GM18505 (cell line): ENCODE results near the gene LIPK.
"Not testable (repeated sequence)": the region's sequence is repeated elsewhere in the genome, so short reads cannot be mapped to it uniquely, and the experiment has no call there.

Source experiments
- ATAC-seq: cut with Tn5 transposase; IDR thresholded peaks from one replicate; pipeline ENCODE4 v1.9.1; 2021; ENCODE audit not compliant: unreplicated experiment
- POLR2A ChIP-seq: IDR thresholded peaks from 4 replicates; pipeline ENCODE4 v1.6.1; 2011; ENCODE audit warnings: borderline replicate concordance; ENCODE audit not compliant: insufficient read depth, insufficient read length; ENCODE audit errors: extremely low read depth

The LIPK gene, protein sequence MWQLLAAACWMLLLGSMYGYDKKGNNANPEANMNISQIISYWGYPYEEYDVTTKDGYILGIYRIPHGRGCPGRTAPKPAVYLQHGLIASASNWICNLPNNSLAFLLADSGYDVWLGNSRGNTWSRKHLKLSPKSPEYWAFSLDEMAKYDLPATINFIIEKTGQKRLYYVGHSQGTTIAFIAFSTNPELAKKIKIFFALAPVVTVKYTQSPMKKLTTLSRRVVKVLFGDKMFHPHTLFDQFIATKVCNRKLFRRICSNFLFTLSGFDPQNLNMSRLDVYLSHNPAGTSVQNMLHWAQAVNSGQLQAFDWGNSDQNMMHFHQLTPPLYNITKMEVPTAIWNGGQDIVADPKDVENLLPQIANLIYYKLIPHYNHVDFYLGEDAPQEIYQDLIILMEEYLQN

DNA sequence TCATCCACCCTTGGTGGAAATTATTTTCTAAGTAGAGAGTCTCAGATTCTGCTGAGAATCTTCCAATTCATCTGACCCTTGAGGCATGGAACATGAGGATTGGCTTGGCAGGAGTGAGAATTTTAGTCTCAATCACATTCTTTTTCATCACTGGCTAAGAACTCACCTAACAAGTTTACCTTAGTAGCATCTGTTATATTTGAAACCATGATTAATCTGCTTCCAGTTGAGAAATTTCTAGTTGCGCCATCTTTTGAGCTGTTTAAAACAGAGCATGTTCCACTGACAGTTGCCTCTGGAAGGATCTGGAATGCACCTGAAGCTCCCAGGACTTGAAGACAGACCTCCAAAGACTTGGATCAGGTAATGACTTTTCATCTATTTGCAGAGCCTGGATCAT, at the start of gene LIPK:
Gene LIPK (plus strand): TSS at position 292 of the 400 bp plus-strand sequence. CDS start 18,295 bp downstream, outside the sequence.
- ATAC-seq: no peak
- no peak for TF ChIP-seq POLR2A

DNA sequence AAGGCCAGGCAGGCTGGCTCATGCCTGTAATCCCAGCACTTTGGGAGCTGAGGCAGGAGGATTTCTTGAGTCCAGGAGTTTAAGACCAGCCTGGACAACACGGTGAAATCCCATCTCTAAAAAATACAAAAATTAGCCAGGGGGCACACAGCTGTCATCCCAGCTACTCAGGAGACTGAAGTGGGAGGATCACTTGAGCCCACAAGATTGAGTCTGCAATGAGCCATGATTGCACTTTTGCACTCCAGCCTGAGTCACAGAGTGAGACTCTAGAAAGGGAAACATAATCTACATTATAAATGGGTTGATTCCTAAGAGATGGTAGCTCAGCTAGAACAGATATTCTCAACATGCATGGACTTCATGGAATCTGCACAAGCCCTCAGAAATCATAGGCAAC, 48.1 kb upstream of the LIPK start:
- ATAC-seq: no peak
- TF ChIP-seq POLR2A: no peak

DNA sequence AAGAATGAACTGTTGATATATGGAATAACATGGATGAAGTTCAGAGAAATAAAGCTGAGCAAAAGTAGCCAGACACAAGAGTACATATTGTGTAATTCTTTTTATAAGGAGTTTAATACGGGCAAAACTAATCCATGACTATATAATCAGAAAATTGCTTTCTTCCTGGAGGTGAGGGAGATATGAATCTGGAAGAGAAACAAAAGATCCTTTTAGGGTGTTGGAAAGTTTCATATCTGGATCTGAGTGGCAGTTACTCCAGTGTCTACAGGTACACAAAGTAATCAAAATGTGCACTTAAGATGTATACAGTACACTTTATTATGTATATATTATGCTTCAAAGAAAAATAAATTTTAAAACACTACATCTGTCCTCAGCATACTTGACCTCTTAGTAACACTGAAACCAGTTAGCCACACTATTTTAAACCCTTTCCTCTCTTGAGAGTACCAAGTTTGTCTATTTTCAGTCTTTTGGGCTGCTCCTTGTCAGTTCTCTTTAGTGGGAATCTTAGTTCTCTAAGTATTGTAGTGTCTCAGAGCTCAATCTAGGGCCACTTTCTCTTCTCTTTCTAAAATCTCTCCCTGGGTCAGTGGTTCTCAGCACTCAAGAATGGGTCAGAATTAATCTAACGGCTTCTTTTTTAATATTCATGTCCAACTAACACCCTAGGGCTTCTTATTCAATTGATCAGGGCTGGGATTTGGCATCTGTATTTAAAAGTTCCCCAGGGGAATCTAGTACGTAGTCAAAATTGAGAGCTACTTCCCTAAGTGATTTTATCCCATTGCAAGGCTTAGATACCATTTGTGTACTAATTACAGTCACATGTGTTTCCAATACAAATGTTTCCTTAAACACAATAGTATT, 46.1 kb upstream of the LIPK start:
- ATAC-seq: no peak
- no peak for TF ChIP-seq POLR2A

DNA sequence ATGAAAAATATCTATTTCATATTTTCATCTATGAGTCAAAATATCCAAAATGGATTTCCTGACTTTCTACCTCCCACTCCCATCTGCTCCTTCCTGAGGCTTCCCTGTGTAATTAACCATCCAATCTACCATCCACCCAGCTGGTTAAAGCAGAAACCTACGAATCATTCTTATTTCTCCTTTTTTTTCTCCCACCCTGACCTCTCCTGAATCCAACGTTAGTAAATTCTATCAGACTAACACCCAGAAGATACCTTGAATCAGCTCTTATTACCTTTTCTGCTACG, 45.5 kb upstream of the LIPK start:
- TF ChIP-seq POLR2A: no peak
- no peak for ATAC-seq

DNA sequence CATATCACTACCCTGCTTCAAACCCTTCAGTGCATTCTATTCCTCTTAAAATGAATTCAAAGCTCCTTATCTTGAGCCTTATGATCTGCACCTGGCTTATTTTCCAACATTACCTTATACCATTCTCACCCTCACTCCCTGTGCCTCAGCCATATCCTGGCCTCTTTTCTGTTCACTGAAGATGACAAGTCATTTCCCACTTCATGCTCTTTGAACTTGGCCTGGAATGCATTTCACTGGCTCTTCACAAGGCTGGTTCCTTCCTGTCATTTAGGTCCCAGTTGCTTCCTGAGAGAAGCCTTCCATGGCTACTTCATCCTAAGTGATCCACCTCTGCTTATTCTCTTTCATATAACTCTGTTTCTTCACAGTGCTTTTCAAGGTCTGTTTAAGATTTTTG, 45.0 kb upstream of the LIPK start:
- no peak for TF ChIP-seq POLR2A
- ATAC-seq: no peak

DNA sequence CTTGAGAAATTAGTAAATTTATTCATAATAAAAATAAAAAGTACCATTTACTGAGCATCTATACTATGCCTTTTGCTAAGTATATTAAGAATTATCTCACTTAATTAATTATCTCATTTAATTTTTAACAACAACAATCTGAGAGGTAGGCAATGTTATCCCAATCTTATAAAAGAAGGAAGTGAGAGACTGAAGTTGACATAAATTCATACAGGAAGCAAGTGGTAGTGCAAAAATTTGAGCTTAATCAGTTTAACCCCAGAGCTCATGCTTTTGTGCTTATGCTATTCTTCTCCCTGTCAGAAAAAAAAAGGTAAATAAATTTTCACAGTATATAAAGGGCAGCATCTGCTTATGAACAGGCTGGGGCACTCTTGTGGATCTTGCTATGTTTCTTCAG, 44.5 kb upstream of the LIPK start:
- ATAC-seq: no peak
- TF ChIP-seq POLR2A: no peak

DNA sequence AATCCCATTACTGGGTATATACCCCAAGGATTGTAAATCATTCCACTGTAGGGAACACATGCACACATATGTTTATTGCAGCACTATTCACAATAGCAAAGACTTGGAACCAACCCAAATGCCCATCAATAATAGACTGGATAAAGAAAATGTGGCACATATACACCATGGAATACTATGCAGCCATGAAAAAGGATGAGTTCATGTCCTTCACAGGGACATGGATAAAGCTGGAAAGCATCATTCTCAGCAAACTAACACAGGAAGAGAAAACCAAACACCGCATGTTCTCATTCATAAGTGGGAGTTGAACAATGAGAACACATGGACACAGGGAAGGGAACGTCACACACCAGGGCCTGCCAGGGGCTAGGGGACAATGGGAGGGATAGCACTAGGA, 42.9 kb upstream of the LIPK start:
- ATAC-seq: not testable (repeated sequence)

DNA sequence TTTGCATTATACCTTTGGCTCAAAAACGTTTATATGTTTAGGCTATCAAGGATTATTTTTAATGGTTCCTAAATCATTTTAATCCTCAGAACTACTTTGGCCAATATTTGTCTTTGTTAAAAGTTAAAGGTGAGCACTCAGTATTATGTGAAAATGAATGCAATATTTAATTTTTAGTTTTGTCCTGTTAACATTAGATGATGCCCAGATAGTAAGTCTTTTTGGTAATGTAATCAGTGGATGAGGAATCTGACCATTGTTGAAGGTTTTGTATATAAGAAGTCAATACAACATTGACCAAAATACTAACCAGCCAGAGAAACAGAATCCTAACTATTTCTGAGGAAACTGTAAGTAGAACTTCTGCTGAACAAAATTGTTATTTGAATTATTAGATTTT, 41.9 kb upstream of the LIPK start, which contains the start of gene LIPF:
Gene LIPF (plus strand): TSS at position 301 of the 400 bp plus-strand sequence. CDS start 2,856 bp downstream, outside the sequence.
- no peak for ATAC-seq
- TF ChIP-seq POLR2A: no peak

DNA sequence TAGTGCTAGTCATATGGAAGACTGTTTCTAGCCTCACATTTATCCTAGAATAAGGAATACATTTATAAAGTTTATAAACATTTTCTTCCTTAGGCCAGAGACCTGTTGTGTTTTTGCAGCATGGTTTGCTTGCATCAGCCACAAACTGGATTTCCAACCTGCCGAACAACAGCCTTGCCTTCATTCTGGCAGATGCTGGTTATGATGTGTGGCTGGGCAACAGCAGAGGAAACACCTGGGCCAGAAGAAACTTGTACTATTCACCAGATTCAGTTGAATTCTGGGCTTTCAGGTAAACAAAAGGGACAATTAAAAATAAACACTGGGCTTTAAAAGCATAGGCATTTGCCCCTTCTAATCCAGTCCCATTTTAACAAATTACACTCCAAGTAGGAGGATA, 37.6 kb upstream of the LIPK start:
- no peak for TF ChIP-seq POLR2A
- ATAC-seq: no peak

DNA sequence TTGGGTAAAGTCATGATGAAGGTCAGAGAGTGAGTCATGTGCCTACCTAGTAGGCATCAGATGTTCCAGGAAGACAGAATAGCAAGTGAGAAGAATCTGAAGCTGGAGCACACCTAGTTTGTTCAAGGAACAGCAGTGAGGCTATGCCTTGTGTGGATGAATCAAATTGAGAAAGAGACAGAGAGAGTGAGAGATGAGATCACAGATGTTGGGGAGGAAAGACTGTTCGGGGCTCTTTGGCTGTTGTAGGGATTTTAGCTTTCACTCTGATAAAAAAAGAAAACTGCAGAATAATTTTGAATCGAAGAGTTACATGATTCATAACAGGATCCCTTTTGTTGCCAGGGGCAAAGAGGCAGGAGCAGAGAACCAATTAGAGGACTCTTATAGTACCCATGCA, 35.6 kb upstream of the LIPK start:
- no peak for ATAC-seq
- TF ChIP-seq POLR2A: no peak

DNA sequence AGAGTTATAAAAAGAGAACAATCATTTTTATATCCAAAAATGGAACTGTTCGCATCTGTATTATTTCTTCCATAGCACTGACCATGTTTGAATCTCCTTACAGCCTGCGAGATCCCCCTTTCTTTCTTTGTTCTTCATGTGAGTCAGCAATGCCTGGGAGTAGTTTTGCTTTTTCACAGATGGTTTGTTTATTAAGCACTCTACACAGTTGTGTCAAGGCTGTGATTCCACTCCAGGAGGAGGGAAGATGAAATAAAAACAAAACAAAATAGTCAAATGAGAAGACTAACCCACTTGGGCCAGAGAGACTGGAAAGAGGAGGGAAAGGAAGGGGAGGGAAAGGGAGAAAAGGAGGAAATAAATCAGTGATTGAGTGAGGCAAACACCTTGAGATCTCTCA, 34.0 kb upstream of the LIPK start:
- no peak for ATAC-seq

DNA sequence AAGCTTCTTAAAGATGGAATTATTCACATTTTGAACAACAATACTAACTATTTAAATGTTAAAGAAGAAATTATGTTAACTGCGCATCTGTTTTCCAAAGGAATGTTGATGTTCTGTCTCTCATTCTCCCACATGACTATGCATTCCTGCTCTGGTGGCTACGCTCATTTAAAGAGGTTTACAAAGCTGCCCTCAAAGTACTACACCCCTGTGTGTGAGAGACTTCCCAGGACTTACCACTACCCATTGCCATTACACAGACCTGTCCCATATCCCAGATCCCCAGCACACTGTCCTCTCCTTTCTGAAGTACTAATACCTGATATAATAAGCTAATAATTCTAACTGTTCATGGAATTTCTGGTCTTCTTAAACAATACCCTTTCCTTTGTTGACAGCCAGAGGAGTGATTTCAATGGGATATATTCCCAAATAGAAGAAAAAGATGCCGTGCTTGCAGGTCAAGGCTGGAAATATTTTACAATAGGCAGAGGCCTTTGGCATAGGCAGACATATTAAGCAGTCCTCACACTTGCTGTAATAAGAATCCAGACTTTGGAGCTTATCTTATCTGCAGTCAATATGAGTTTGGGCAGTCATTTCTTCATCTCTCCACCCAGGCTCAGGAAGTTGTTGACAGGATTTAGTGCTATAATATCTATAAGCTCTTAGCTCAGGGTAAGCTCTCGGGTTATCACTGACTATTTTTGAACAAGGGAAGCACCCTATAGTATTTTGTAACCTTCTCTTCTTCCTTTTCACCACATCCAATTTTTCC, 29.6 kb upstream of the LIPK start:
- no peak for TF ChIP-seq POLR2A
- no peak for ATAC-seq

More for the DNA sequence above, 34.0 kb upstream of the LIPK start:
- TF ChIP-seq POLR2A: no peak

DNA sequence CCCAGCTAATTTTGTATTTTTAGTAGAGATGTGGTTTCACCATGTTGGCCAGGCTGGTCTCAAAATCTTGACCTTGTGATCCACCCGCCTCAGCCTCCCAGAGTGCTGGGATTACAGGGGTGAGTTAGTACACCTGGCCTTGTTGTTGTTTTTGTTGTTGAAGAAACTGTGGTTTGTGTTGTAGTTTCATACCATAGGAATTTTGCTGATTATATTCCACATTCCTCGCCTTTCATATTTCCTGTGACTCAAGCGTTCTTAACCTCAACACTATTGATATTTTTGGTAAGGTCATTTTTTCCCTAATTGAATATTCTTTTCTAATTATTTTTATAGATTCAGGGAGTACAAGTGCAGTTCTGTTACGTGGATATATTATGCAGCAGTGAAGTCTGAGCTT, 25.1 kb upstream of the LIPK start:
- no peak for TF ChIP-seq POLR2A
- no peak for ATAC-seq
